Measurements from ENCODE around the gene HERPUD2.
A peak's percentile ranks its signal among the peaks of the same experiment; 100 is the strongest.

The HERPUD2 gene

DNA sequence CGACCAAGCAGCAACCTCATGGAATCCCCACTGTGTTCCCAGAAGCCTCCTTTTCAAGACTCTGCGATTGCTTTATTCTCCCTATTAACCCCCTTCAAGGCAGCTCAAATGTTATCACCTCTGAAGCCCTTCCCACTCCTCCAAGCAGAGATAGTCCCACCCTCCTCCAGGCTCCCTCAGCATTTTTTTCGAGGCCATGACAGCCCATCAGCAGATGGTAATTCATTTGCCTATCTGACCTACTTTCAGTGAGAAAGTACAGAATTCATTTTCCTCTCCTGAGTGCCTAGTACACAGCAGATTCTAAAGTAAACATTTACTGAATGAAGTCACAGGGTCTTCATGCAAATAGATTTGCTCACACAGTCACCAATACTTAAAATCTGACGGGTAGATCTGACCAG lies 47.8 kb downstream of the HERPUD2 start:
- no peak for DNase-seq (ENCODE audit: low read depth)
- H3K4me3 ChIP-seq (ENCODE audit: low read length): no peak overlapping the region
- TF ChIP-seq, protein P1, sequence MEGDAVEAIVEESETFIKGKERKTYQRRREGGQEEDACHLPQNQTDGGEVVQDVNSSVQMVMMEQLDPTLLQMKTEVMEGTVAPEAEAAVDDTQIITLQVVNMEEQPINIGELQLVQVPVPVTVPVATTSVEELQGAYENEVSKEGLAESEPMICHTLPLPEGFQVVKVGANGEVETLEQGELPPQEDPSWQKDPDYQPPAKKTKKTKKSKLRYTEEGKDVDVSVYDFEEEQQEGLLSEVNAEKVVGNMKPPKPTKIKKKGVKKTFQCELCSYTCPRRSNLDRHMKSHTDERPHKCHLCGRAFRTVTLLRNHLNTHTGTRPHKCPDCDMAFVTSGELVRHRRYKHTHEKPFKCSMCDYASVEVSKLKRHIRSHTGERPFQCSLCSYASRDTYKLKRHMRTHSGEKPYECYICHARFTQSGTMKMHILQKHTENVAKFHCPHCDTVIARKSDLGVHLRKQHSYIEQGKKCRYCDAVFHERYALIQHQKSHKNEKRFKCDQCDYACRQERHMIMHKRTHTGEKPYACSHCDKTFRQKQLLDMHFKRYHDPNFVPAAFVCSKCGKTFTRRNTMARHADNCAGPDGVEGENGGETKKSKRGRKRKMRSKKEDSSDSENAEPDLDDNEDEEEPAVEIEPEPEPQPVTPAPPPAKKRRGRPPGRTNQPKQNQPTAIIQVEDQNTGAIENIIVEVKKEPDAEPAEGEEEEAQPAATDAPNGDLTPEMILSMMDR (IDR thresholded peaks at IDR 0.05; ENCODE audit: insufficient read depth, low read depth, low read length, missing control alignments): no peak

- DNase-seq (ENCODE audit: low read depth): no peak
- H3K4me3 ChIP-seq (ENCODE audit: low read length): no peak overlapping the region
- TF ChIP-seq, protein P1 (IDR thresholded peaks at IDR 0.05; ENCODE audit: insufficient read depth, low read depth, low read length, missing control alignments): no peak
Observed at GRCh38 chr7:35646289-35647023, 48.5 kb downstream of the HERPUD2 start.

DNA sequence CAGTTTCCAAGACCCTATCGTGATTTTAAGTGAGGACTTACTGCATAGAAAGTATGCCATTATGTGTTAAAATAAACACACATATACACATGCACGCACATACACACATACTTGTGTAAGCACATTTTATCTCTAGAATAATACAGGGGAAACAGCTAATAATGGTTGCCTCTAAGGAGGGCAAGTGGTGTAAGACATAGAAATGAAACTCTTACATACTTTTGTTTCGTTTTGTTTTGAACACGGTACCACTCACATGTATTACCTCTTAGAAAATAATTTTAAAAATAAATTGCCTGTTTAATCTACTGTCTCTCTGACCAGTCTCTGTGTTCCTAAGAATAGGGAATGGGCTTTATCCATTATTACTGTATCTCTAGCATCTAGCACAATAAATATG lies 49.2 kb downstream of the HERPUD2 start:
- no peak overlapping the region for H3K4me3 ChIP-seq (ENCODE audit: low read length)
- DNase-seq (ENCODE audit: low read depth): no peak
- TF ChIP-seq, protein P1 (IDR thresholded peaks at IDR 0.05; ENCODE audit: insufficient read depth, low read depth, low read length, missing control alignments): no peak

DNA sequence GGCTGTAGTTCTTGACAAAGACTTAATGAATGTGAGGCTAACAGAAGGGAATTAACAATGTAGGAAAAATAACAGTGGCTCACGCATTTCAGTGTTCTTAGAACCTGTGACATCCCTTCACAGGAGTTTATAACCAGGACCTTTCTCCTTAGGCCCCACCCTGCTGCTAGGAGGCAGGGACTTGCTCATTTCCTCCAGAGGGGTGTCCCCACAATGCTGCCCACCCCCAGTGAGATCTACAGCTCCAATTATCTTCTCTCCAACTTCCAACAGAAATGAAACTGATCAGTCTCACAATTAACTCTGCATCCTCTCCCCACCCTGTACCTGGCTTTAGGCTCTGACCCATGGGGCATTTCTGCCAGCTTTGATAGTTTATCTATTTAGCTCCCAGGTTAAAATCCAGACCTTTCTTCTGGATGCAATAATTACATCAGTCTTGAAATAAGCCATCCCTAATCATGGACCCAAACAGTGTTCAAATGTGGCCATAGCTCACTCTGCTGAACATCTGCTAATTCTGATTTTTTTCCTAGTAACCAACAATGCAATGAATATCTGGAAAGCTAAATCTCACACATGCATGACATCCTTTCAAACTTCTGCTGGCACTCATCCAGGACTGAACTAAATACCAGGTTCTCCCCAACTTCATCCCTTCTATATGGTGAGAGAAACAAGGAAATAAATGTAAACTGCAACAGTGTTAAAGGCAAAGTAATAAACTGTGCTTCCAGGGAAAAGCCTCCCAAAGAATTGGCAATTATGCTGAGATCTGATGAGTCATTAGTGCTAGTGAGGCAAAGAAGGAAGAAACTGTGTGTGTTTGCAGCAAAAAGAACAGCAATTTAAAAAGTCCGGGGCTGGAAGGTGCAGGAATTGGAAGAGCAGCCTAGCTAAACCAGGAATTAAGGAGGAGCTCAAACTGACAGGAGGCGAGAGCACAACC lies 64.6 kb downstream of the HERPUD2 start:
- H3K4me3 ChIP-seq (ENCODE audit: low read length): no peak overlapping the region
- no peak for DNase-seq (ENCODE audit: low read depth)
- TF ChIP-seq, protein P1 (IDR thresholded peaks at IDR 0.05; ENCODE audit: insufficient read depth, low read depth, low read length, missing control alignments): no peak

DNA sequence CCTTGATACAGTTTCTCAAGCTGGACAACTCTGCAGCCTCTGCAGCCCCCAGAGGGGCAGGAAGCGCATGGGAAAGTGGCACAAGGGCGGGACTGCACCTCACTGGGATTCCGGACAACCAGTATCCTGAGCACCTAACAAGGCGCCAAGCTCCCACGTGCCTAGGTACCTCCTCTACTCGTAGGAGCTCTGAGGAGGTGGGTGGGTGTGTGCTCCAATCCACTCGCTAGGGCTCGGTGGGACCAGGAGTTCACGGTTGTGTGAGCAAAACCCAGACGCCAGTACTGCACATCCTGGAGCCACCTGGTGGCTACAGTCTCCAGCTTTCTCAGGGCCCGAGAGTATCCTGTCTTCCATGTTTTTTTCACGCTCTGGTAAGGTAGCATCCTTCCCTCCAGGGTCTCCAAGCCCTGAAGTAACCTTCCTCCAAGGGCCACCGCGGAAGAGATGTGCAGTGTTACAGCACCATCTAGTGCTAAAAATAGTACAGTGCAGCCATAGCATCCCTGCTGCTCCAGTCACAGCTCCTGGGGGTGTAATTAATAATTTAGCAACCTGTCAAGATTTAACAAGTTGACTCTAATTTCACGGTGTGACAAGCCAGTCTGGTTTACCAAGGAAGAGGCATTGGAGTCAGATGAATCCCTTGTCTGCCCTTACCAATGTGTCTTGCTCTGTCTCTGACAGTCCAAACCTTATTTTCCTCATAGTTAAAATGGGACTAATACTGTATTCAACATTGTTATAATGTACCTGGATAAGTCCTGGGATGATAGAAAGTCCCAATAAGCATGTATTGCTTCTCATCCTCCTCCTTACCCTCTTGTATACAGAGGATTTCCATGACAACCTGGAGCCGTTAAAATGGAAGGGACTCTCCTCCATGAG lies 70.4 kb downstream of the HERPUD2 start:
- peak; percentile 37 for DNase-seq (ENCODE audit: low read depth)
- H3K4me3 ChIP-seq (ENCODE audit: low read length): no peak overlapping the region

GRCh38 chr7:35623381-35623780 lies 71.6 kb downstream of the HERPUD2 start:
- TF ChIP-seq, protein P1 (IDR thresholded peaks at IDR 0.05; ENCODE audit: insufficient read depth, low read depth, low read length, missing control alignments): no peak
- DNase-seq (ENCODE audit: low read depth): no peak

More for the DNA sequence above, 70.4 kb downstream of the HERPUD2 start:
- TF ChIP-seq, protein P1 (IDR thresholded peaks at IDR 0.05; ENCODE audit: insufficient read depth, low read depth, low read length, missing control alignments): peak; percentile 87

More at GRCh38 chr7:35623381-35623780, 71.6 kb downstream of the HERPUD2 start:
- no peak overlapping the region for H3K4me3 ChIP-seq (ENCODE audit: low read length)
